ENCODE results near the gene DCTPP1. TPM values are rescaled to one million over a fixed set of nuclear protein-coding genes. Genes with fewer than 3 reads are reported as not detected.

Gene DCTPP1
- total and polyA plus RNA-seq, 2 of the 13 experiments (the other 11 are each of a cell fraction or from before 2014, with no cell fraction given): 54.8 to 74.4 TPM

GRCh38 chr16:30417529-30418349 lies 12.1 kb downstream of the DCTPP1 start:
- 97% methylated on average over 140 of the region's 140 CpGs for WGBS (ENCODE audit: low lambda C conversion rate)
- no peaks in the 10 kb centered on the region for H3K27me3 ChIP-seq (ENCODE audit: control insufficient read depth in 1 of 2, insufficient read depth in 2 of 2, low read length in 2 of 2)
- H3K4me1 ChIP-seq (ENCODE audit: insufficient read depth, low read length): 0 out of 2 replicates have a peak, but pooled peaks cover 10% of the 10 kb centered on the region
- H3K79me2 ChIP-seq (ENCODE audit: insufficient read depth, low read length): peaks cover 5% of the 10 kb centered on the region
- ATAC-seq: peak; percentile 22; the same call in 2 of the 3 replicates
- TF ChIP-seq HOXA3 (CRISPR knock-in tag; IDR thresholded peaks at IDR 0.05) (peak; percentile 68), RBFOX2 (IDR thresholded peaks at IDR 0.05; ENCODE audit: low read depth, low read length) (peak; percentile 67), ZNF34 (CRISPR knock-in tag; IDR thresholded peaks at IDR 0.05; ENCODE audit: borderline replicate concordance) (no peak), AGO2 (optimal IDR thresholded peaks at IDR 0.05; ENCODE audit: low read depth, low read length) (peak; percentile 92), TCF12 (IDR thresholded peaks at IDR 0.05) (no peak), TCF12 (CRISPR knock-in tag; IDR thresholded peaks at IDR 0.05) (no peak), ZC3H13 (CRISPR knock-in tag; IDR thresholded peaks at IDR 0.05) (0 out of 2 replicates have a peak, but pooled peaks have one; percentile 41), SUZ12 (IDR thresholded peaks at IDR 0.05; ENCODE audit: low read depth, low read length) (no peak)
- TF ChIP-seq, protein P1, sequence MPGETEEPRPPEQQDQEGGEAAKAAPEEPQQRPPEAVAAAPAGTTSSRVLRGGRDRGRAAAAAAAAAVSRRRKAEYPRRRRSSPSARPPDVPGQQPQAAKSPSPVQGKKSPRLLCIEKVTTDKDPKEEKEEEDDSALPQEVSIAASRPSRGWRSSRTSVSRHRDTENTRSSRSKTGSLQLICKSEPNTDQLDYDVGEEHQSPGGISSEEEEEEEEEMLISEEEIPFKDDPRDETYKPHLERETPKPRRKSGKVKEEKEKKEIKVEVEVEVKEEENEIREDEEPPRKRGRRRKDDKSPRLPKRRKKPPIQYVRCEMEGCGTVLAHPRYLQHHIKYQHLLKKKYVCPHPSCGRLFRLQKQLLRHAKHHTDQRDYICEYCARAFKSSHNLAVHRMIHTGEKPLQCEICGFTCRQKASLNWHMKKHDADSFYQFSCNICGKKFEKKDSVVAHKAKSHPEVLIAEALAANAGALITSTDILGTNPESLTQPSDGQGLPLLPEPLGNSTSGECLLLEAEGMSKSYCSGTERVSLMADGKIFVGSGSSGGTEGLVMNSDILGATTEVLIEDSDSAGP (CRISPR knock-in tag; IDR thresholded peaks at IDR 0.05; ENCODE audit: borderline replicate concordance): 0 out of 2 replicates have a peak, but pooled peaks have one; percentile 8
- BruUV-seq (replicated peaks): no TSS peak
- no peak for DNase-seq (ENCODE audit: low spot score)
- H3K4me2 ChIP-seq (ENCODE audit: low read depth, low read length): no peak overlapping the region
- H3K27ac ChIP-seq (ENCODE audit: extremely low read length, insufficient read depth, low read length): no peak overlapping the region
- intact Hi-C loops (cut with micrococcal nuclease; ENCODE audit: unreplicated experiment): no loop called here
- H4K20me1 ChIP-seq (ENCODE audit: insufficient read depth, low read length): no peaks in the 10 kb centered on the region
- no peak for FAIRE-seq
- H3K4me3 ChIP-seq (replicated peaks in 1 of 3; ENCODE audit: insufficient read depth in 1 of 3, low read depth in 2 of 3, low read length in 3 of 3): no peak overlapping the region
- POLR2A ChIA-PET: interaction anchor here (0.6 to 1.2 kb wide), 3 partner anchors 8 to 480 kb away, joined by 3 read pairs; partner anchors contain the start of gene ZNF771
- CTCF ChIA-PET (ENCODE audit: low intra/inter-chr PET ratio, low total read pairs): no interaction called here
- H3K9ac ChIP-seq (ENCODE audit: insufficient read depth, low read depth, low read length): no peak overlapping the region
- H3K36me3 ChIP-seq (replicated peaks in 1 of 2; ENCODE audit: control insufficient read depth in 1 of 2, insufficient read depth in 2 of 2, low read length in 2 of 2): peaks cover 11 to 50% of the 10 kb centered on the region in 2 experiments
- no peaks in the 10 kb centered on the region for H3K9me3 ChIP-seq (ENCODE audit: low read length)
- no peak overlapping the region for H2AFZ ChIP-seq (ENCODE audit: low read length)
- in situ Hi-C loops (cut with HindIII; ENCODE audit: extremely low pct_ligation_motif_present, low pct_unique_long_range_greater_than_20kb): no loop called here

All from HepG2 (cell line).